GM23248 (cell line): ENCODE measurements around the gene TTC3. TPM values are rescaled to one million over a fixed set of nuclear protein-coding genes. Genes with fewer than 3 reads are reported as not detected.

Source experiments
- DNase-seq: peaks from one replicate; pipeline ENCODE4 v3.0.0-alpha.2; 2015
- H2AFZ ChIP-seq: fragments of 200-600 bp; sonication (generic); 2 replicates; pipeline ENCODE4 v1.6.1; 2016; ENCODE audit warnings: antibody characterized with exemption
- H3F3A ChIP-seq: fragments of 200-600 bp; sonication (generic); 2 replicates; pipeline ENCODE4 v1.6.1; 2016; ENCODE audit warnings: mild to moderate bottlenecking, antibody characterized with exemption, mixed run types; ENCODE audit not compliant: insufficient read depth
- H3K27ac ChIP-seq: fragments of 200-600 bp; sonication (generic); 2 replicates; pipeline ENCODE4 v1.5.1; 2016; ENCODE audit warnings: mild to moderate bottlenecking
- H3K27me3 ChIP-seq: fragments of 200-600 bp; sonication (generic); replicated peaks from 2 replicates; pipeline ENCODE4 v1.6.1; 2016; ENCODE audit warnings: mild to moderate bottlenecking; ENCODE audit not compliant: insufficient read depth
- H3K36me3 ChIP-seq: fragments of 200-600 bp; sonication (generic); 2 replicates; pipeline ENCODE4 v1.6.1; 2016; ENCODE audit warnings: low read depth, mild to moderate bottlenecking
- H3K4me1 ChIP-seq: fragments of 200-600 bp; sonication (generic); 2 replicates; pipeline ENCODE4 v1.6.1; 2016; ENCODE audit warnings: mild to moderate bottlenecking; ENCODE audit not compliant: insufficient read depth
- H3K4me2 ChIP-seq: fragments of 200-600 bp; sonication (generic); one replicate; pipeline ENCODE4 v1.6.1; 2016; ENCODE audit warnings: mild to moderate bottlenecking; ENCODE audit not compliant: unreplicated experiment
- H3K4me3 ChIP-seq: fragments of 200-600 bp; sonication (generic); 2 replicates; pipeline ENCODE4 v1.5.1; 2016; ENCODE audit warnings: mild to moderate bottlenecking
- H3K79me2 ChIP-seq: fragments of 200-600 bp; sonication (generic); 2 replicates; pipeline ENCODE4 v1.6.1; 2016; ENCODE audit warnings: mild to moderate bottlenecking; ENCODE audit not compliant: insufficient read depth
- H3K9ac ChIP-seq: fragments of 200-600 bp; sonication (generic); 2 replicates; pipeline ENCODE4 v1.6.1; 2016; ENCODE audit warnings: mild to moderate bottlenecking
- H3K9me2 ChIP-seq: fragments of 200-600 bp; sonication (generic); 2 replicates; pipeline ENCODE4 v1.6.1; 2016; ENCODE audit warnings: mixed run types, mild to moderate bottlenecking, moderate library complexity; ENCODE audit not compliant: insufficient read depth
- H3K9me3 ChIP-seq: fragments of 200-600 bp; sonication (generic); one replicate; pipeline ENCODE4 v1.6.1; 2017; ENCODE audit warnings: low read depth
- H4K20me1 ChIP-seq: fragments of 200-600 bp; sonication (generic); 2 replicates; pipeline ENCODE4 v1.6.0; 2016; ENCODE audit not compliant: insufficient read depth
- EZH2 ChIP-seq: fragments of 200-600 bp; sonication (generic); IDR thresholded peaks from 2 replicates; pipeline ENCODE4 v1.6.1; 2018; ENCODE audit warnings: antibody characterized with exemption, mild to moderate bottlenecking; ENCODE audit not compliant: insufficient read depth, poor library complexity, severe bottlenecking
- EZH2phosphoT487 ChIP-seq: fragments of 200-600 bp; sonication (generic); IDR thresholded peaks from 2 replicates; pipeline ENCODE4 v1.6.1; 2018; ENCODE audit warnings: antibody characterized with exemption, moderate library complexity, mild to moderate bottlenecking, low read depth; ENCODE audit not compliant: insufficient read depth
- WGBS, 2 experiments: methylation state at CpG; one replicate each; pipeline ENCODE4 v1.1.6; 2015 to 2017; ENCODE audit warnings: low lambda C conversion rate in 2 of 2, low coverage in 1 of 2; ENCODE audit errors: missing lambda C conversion rate in 2 of 2; 5-methylcytosine and 5-hydroxymethylcytosine counted together
- in situ Hi-C: fragments of 300-500 bp; cut with MboI; formaldehyde crosslinking; loops from 2 replicates; pipeline ENCODE4 v1.15.0; 2020
- polyA plus RNA-seq: library from polyadenylated mRNA; unstranded; fragments of >200 nt; fragmentation: Nextera tagmentation; extraction: Ambion mirVana; gene quantifications from 2 replicates; pipeline ENCODE4 v1.2.1, GENCODE V29; 2016
- total RNA-seq: library from RNA; depleted of rRNA; stranded (reverse); fragments of >200 nt; shearing (Covaris generic); gene quantifications from 2 replicates; pipeline ENCODE4 v1.2.3, GENCODE V29; 2014

TTC3 gene
- total and polyA plus RNA-seq, 2 experiments from 2014 or later = 204 to 216 TPM

- TF ChIP-seq EZH2phosphoT487 (no peak), EZH2 (no peak)
- no peaks in the 10 kb centered on the region; the same call in 1 of the 2 replicates for H3K79me2 ChIP-seq
- no peaks in the 10 kb centered on the region for H3K27me3 ChIP-seq
- no peaks in the 10 kb centered on the region for H3F3A ChIP-seq
- DNase-seq = no peak
- no peaks in the 10 kb centered on the region for H3K9me3 ChIP-seq
- no peak overlapping the region for H2AFZ ChIP-seq
- H3K4me2 ChIP-seq = no peak overlapping the region
- H3K9ac ChIP-seq = no peak overlapping the region
- peaks cover 4% of the 10 kb centered on the region; the same call in 1 of the 2 replicates for H3K4me1 ChIP-seq
- WGBS, 2 experiments = 18 to 33% methylated on average over 1 of the region's 1 CpG
- no peak overlapping the region for H3K27ac ChIP-seq
- H3K36me3 ChIP-seq = peaks cover 82% of the 10 kb centered on the region
- no peaks in the 10 kb centered on the region for H4K20me1 ChIP-seq
- H3K9me2 ChIP-seq = no peaks in the 10 kb centered on the region
- no peak overlapping the region for H3K4me3 ChIP-seq
- in situ Hi-C loops = no loop called here
Observed at GRCh38 chr21:37159949-37160348, 86.9 kb downstream of the TTC3 start.

DNA sequence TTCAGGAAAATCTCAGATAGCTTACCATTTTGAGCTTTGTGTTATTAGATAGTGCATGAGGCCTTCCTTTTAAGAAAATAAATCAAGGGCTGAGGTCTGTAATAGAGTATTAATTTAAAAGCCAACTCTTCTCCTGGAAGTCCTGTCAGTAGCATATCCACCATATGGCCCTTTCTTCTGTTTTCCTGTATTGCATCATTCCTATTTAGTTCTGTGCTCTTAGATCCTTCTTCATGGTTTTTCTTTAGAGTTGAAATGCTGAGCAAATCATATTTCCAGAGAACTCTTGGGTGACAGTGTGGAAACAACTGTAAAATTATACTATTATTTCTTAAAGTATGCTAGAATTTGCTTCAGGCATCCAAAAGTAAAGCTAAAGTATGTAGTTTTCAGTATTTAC lies 91.7 kb downstream of the TTC3 start:
- peaks cover 16% of the 10 kb centered on the region for H3K79me2 ChIP-seq
- H2AFZ ChIP-seq = no peak overlapping the region
- H3K9me3 ChIP-seq = no peaks in the 10 kb centered on the region
- peak overlapping the region; percentile 9; the same call in 1 of the 2 replicates for H3K27ac ChIP-seq
- H3K27me3 ChIP-seq = no peaks in the 10 kb centered on the region
- peaks cover 77% of the 10 kb centered on the region for H3K36me3 ChIP-seq
- no peak overlapping the region for H3K4me3 ChIP-seq
- in situ Hi-C loops = no loop called here
- H3K4me2 ChIP-seq = no peak overlapping the region
- no peaks in the 10 kb centered on the region for H4K20me1 ChIP-seq
- H3K9ac ChIP-seq = no peak overlapping the region
- H3F3A ChIP-seq = no peaks in the 10 kb centered on the region
- H3K9me2 ChIP-seq = no peaks in the 10 kb centered on the region
- no peak for TF ChIP-seq EZH2phosphoT487
- TF ChIP-seq EZH2 = no peak
- H3K4me1 ChIP-seq = peaks cover 8% of the 10 kb centered on the region; the same call in 1 of the 2 replicates
- DNase-seq = peak; percentile 9

GRCh38 chr21:37165586-37165985 lies 92.5 kb downstream of the TTC3 start:
- Histone ChIP-seq H3K27ac (no peak overlapping the region), H3K36me3 (peaks cover 75% of the 10 kb centered on the region)

GRCh38 chr21:37166733-37167132 lies 93.7 kb downstream of the TTC3 start:
- Histone ChIP-seq H3K4me3 (no peak overlapping the region), H3K9me2 (no peaks in the 10 kb centered on the region), H3K36me3 (peaks cover 74% of the 10 kb centered on the region), H3K79me2 (peaks cover 26% of the 10 kb centered on the region), H3K9me3 (no peaks in the 10 kb centered on the region), H4K20me1 (no peaks in the 10 kb centered on the region), H2AFZ (no peak overlapping the region), H3K27me3 (no peaks in the 10 kb centered on the region), H3K9ac (no peak overlapping the region), H3K27ac (no peak overlapping the region), H3K4me2 (no peak overlapping the region), H3K4me1 (peaks cover 8% of the 10 kb centered on the region; the same call in 1 of the 2 replicates), H3F3A (no peaks in the 10 kb centered on the region)
- no peak for DNase-seq
- no peak for TF ChIP-seq EZH2
- TF ChIP-seq EZH2phosphoT487 = no peak
- WGBS, 2 experiments = 43 to 58% methylated on average over 3 of the region's 3 CpGs
- in situ Hi-C loops = no loop called here

More at GRCh38 chr21:37165586-37165985, 92.5 kb downstream of the TTC3 start:
- in situ Hi-C loops = no loop called here
- peak; percentile 6 for DNase-seq
- no peaks in the 10 kb centered on the region for H3K9me2 ChIP-seq
- no peak overlapping the region for H3K4me3 ChIP-seq
- TF ChIP-seq EZH2phosphoT487 = no peak
- peak overlapping the region; percentile 5; the same call in 1 of the 2 replicates for H3K9ac ChIP-seq
- no peak overlapping the region for H2AFZ ChIP-seq
- WGBS, 2 experiments = 21 to 28% methylated on average over 4 of the region's 4 CpGs
- no peaks in the 10 kb centered on the region for H3K27me3 ChIP-seq
- H3K4me2 ChIP-seq = no peak overlapping the region
- no peaks in the 10 kb centered on the region for H3F3A ChIP-seq
- peaks cover 8% of the 10 kb centered on the region; the same call in 1 of the 2 replicates for H3K4me1 ChIP-seq
- H3K9me3 ChIP-seq = no peaks in the 10 kb centered on the region
- peaks cover 16% of the 10 kb centered on the region for H3K79me2 ChIP-seq
- no peaks in the 10 kb centered on the region for H4K20me1 ChIP-seq

DNA sequence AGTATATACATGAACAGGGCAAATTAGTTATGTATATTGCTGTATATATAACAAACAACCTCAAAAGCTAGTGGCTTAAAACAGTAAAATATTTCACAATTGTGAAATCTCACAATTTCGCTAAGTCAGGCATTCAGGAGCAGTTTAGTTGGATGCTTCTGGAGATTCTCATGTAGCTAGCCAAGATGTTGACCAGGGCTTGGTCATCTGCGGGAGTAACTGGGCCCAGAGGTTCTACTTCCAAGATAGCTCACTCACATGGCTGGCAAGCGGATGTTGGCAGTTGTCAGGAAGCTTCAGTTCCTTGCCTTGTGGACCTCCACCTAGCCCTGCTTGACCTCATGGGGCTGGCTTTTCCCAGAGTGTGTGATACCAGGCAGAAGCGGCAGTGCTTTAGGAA lies 95.6 kb downstream of the TTC3 start:
- H3K27me3 ChIP-seq = no peaks in the 10 kb centered on the region
- H3K4me2 ChIP-seq = no peak overlapping the region
- in situ Hi-C loops = no loop called here
- 96 to 97% methylated on average over 4 of the region's 4 CpGs for WGBS, 2 experiments
- H3K27ac ChIP-seq = no peak overlapping the region
- H3K9me2 ChIP-seq = no peaks in the 10 kb centered on the region
- H3K36me3 ChIP-seq = peaks cover 77% of the 10 kb centered on the region
- no peaks in the 10 kb centered on the region for H3K9me3 ChIP-seq
- no peak for DNase-seq
- H2AFZ ChIP-seq = no peak overlapping the region
- peaks cover 8% of the 10 kb centered on the region; the same call in 1 of the 2 replicates for H3K4me1 ChIP-seq
- no peak overlapping the region for H3K4me3 ChIP-seq
- no peak for TF ChIP-seq EZH2
- no peak for TF ChIP-seq EZH2phosphoT487
- no peaks in the 10 kb centered on the region for H4K20me1 ChIP-seq
- H3F3A ChIP-seq = 0 out of 2 replicates have a peak, but pooled peaks cover 14% of the 10 kb centered on the region
- H3K9ac ChIP-seq = no peak overlapping the region
- peaks cover 30% of the 10 kb centered on the region for H3K79me2 ChIP-seq
